HepG2 (cell line): ENCODE data around the gene BRCA1. TPM values are rescaled to one million over a fixed set of nuclear protein-coding genes. Genes with fewer than 3 reads are reported as not detected.

Source experiments
- DR1 ChIP-seq: sonication (generic); formaldehyde crosslinking; IDR thresholded peaks from 2 replicates; pipeline ENCODE4 v1.8.0; 2021; ENCODE audit warnings: mild to moderate bottlenecking, missing genetic modification reagents, inconsistent platforms
- ETV5 ChIP-seq: IDR thresholded peaks from 2 replicates; pipeline ENCODE4 v1.6.1; 2018; ENCODE audit warnings: missing biosample characterization, missing genetic modification reagents, inconsistent platforms, borderline replicate concordance
- HIVEP1 ChIP-seq: sonication (generic); formaldehyde crosslinking; IDR thresholded peaks from 2 replicates; pipeline ENCODE4 v1.4.0; 2020; ENCODE audit warnings: mild to moderate bottlenecking, missing genetic modification reagents
- HOXA3 ChIP-seq: sonication (generic); formaldehyde crosslinking; IDR thresholded peaks from 2 replicates; pipeline ENCODE4 v1.5.0; 2020; ENCODE audit warnings: missing genetic modification reagents
- IKZF4 ChIP-seq: sonication (generic); formaldehyde crosslinking; IDR thresholded peaks from 2 replicates; pipeline ENCODE4 v1.5.1; 2020; ENCODE audit warnings: borderline replicate concordance, mild to moderate bottlenecking, low read depth, missing genetic modification reagents; ENCODE audit errors: not compliant biosample characterization
- ISX ChIP-seq: sonication (generic); formaldehyde crosslinking; conservative IDR thresholded peaks from 2 replicates; pipeline ENCODE4 v1.5.0; 2020; ENCODE audit warnings: missing genetic modification reagents
- JUND ChIP-seq: sonication (generic); formaldehyde crosslinking; IDR thresholded peaks from 2 replicates; pipeline ENCODE4 v1.8.0; 2022; ENCODE audit warnings: mild to moderate bottlenecking, missing genetic modification reagents
- LCORL ChIP-seq, 2 experiments: fragments of 450-650 bp in 1 of 2; sonication (generic) in 1 of 2; formaldehyde crosslinking in 1 of 2; IDR thresholded peaks; 2 replicates each; pipeline versions ENCODE4 v1.5.0 to v1.6.1; 2017 to 2020; ENCODE audit warnings: antibody characterized with exemption in 1 of 2, missing genetic modification reagents in 1 of 2
- MXD3 ChIP-seq: IDR thresholded peaks from 2 replicates; pipeline ENCODE4 v1.6.1; 2016; ENCODE audit warnings: mild to moderate bottlenecking, missing biosample characterization, missing genetic modification reagents
- NFKBIZ ChIP-seq: IDR thresholded peaks from 2 replicates; pipeline ENCODE4 v1.6.1; 2018; ENCODE audit warnings: missing genetic modification reagents, missing compliant biosample characterization
- RFX3 ChIP-seq: IDR thresholded peaks from 2 replicates; pipeline ENCODE4 v1.6.1; 2016; ENCODE audit warnings: missing biosample characterization, missing genetic modification reagents
- SOX13 ChIP-seq, 3 experiments: fragments of 450-650 bp in 1 of 3; sonication (generic) in 1 of 3; formaldehyde crosslinking in 1 of 3; IDR thresholded peaks in 2 of 3; conservative IDR thresholded peaks in 1 of 3; 2 replicates each; pipeline versions ENCODE4 v1.5.0 to v1.6.1; 2016 to 2020; ENCODE audit warnings: antibody characterized with exemption in 1 of 3, mild to moderate bottlenecking in 1 of 3, missing compliant biosample characterization in 1 of 3, missing genetic modification reagents in 1 of 3, moderate library complexity in 1 of 3
- SP1 ChIP-seq, 2 experiments: fragments of 450-650 bp in 1 of 2; sonication (generic) in 1 of 2; formaldehyde crosslinking in 1 of 2; IDR thresholded peaks; 2 replicates each; pipeline versions ENCODE4 v1.4.0 to v1.6.1; 2016 to 2020; ENCODE audit warnings: missing genetic modification reagents in 1 of 2
- ZBTB21 ChIP-seq: sonication (generic); formaldehyde crosslinking; IDR thresholded peaks from 2 replicates; pipeline ENCODE4 v1.4.0; 2020; ENCODE audit warnings: missing genetic modification reagents
- ZNF256 ChIP-seq: sonication (generic); formaldehyde crosslinking; conservative IDR thresholded peaks from 2 replicates; pipeline ENCODE4 v1.4.0; 2020; ENCODE audit warnings: missing genetic modification reagents
- ZNF430 ChIP-seq: sonication (generic); formaldehyde crosslinking; IDR thresholded peaks from 2 replicates; pipeline ENCODE4 v1.9.0; 2021; ENCODE audit warnings: mild to moderate bottlenecking, missing genetic modification reagents
- ZNF615 ChIP-seq: sonication (generic); formaldehyde crosslinking; IDR thresholded peaks from 2 replicates; pipeline ENCODE4 v1.5.0; 2020; ENCODE audit warnings: mild to moderate bottlenecking, missing genetic modification reagents, borderline replicate concordance
- ZNF776 ChIP-seq: sonication (generic); formaldehyde crosslinking; IDR thresholded peaks from 2 replicates; pipeline ENCODE4 v1.4.0; 2020; ENCODE audit warnings: mild to moderate bottlenecking, missing genetic modification reagents
- ZNF782 ChIP-seq: sonication (generic); formaldehyde crosslinking; IDR thresholded peaks from 2 replicates; pipeline ENCODE4 v1.4.0; 2020; ENCODE audit warnings: missing genetic modification reagents, mild to moderate bottlenecking, borderline replicate concordance
- ZZZ3 ChIP-seq: sonication (generic); formaldehyde crosslinking; IDR thresholded peaks from 2 replicates; pipeline ENCODE4 v1.4.0; 2020; ENCODE audit warnings: missing genetic modification reagents, mild to moderate bottlenecking, borderline replicate concordance
- polyA plus RNA-seq, 8 experiments: library from polyadenylated mRNA; depleted of rRNA in 3 of 8; stranded (reverse) in 7 of 8; unstranded in 1 of 8; fragments of >200 nt; fragmentation: Illumina TruSeq in 4 of 8; extraction: Trizol in 4 of 8; gene quantifications; 2 replicates each; pipeline versions ENCODE4 v1.2.1 to v1.2.3, GENCODE V29; 2011 to 2016; ENCODE audit warnings: low read depth in 4 of 8, missing spikeins in 1 of 8, mixed read lengths in 1 of 8; ENCODE audit not compliant: insufficient read depth in 1 of 8
- total RNA-seq, 5 experiments: library from RNA; depleted of rRNA; stranded (reverse); fragments of >200 nt; fragmentation: Illumina TruSeq; extraction: Trizol; gene quantifications; 2 replicates each; pipeline ENCODE4 v1.2.3, GENCODE V29; 2016; ENCODE audit warnings: low read depth in 1 of 5
- TF ChIP-seq, protein P1 (sequence below): IDR thresholded peaks from 2 replicates; pipeline ENCODE4 v1.4.0; 2020; ENCODE audit warnings: mild to moderate bottlenecking, missing genetic modification reagents
- TF ChIP-seq, protein P2 (sequence below): IDR thresholded peaks from 2 replicates; pipeline ENCODE4 v1.6.1; 2016; ENCODE audit warnings: low read depth

The BRCA1 gene
- total and polyA plus RNA-seq, 2 of the 13 experiments (the other 11 are each of a cell fraction or from before 2014, with no cell fraction given) = 13.3 to 37.5 TPM

DNA sequence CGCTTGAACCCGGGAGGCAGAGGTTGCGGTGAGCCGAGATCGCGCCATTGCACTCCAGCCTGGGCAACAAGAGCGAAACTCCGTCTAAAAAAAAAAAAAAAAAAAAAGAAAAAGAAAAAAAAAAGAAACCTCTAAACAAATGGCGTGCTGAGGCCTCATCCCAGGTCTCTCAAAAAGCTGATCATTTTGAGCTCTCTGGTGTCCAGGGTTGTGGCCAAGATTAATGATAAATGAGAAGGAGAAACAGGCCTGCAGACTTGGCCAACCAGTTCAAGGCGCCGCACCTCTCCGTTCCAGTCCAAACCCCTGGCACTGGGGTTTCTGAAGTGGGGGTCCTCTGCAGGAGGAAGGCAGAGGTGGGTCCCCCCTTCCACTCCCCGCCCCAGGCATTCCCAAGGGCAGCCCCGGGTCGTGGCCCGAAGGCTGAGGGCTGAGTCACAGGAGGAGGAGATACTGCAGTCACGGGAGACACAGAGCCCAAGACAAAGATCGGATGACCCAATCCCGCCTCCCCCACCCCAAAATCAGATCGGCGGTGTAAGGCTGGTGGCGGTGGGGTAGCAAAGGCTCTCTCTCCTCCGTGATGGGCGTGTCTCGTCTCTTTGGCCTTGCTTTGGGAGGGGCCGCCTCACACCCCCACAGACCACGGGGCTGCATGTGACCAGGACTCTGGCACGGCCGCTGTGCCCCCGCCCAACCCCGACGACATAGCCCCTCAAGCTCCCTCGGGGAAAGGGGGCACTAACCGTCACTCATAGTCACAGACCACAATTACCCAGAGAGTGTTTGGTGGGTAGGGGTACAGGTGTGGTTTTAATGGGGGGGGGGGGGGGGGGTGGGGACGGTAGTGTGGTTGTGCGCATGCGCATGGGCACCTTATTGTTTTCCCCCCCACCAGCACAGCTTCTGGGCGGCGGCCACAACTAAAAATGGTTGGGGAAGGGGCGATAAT, 104.1 kb downstream of the BRCA1 start (continued):
- TF ChIP-seq ZNF256 (CRISPR knock-in tag) (no peak), DR1 (0 out of 2 replicates have a peak, but pooled peaks have one; percentile 9), NFKBIZ (CRISPR knock-in tag) (peak; percentile 62; the same call in 1 of the 2 replicates), SOX13 (IDR thresholded peaks at IDR 0.05) (no peak), SOX13 (CRISPR knock-in tag; conservative IDR thresholded peaks at IDR 0.05 in 1 of 2, IDR thresholded peaks at IDR 0.05 in 1 of 2) (peak in 1 of 2 experiments; percentile 41; a peak in 1 of 4 replicates), ZNF782 (CRISPR knock-in tag) (no peak), SP1 (IDR thresholded peaks at IDR 0.05) (no peak), SP1 (CRISPR knock-in tag; IDR thresholded peaks at IDR 0.05) (peak; percentile 29; the same call in 1 of the 2 replicates), ZNF430 (CRISPR knock-in tag) (peak; percentile 59; the same call in 1 of the 2 replicates), ZNF615 (CRISPR knock-in tag) (no peak), ETV5 (peak; percentile 38; the same call in 1 of the 2 replicates), ISX (0 out of 2 replicates have a peak, but pooled peaks have one; percentile 3), JUND (0 out of 2 replicates have a peak, but pooled peaks have one; percentile 44), IKZF4 (CRISPR knock-in tag) (peak; percentile 16), LCORL (IDR thresholded peaks at IDR 0.05) (peak; percentile 63), LCORL (CRISPR knock-in tag; IDR thresholded peaks at IDR 0.05) (peak; percentile 82), ZZZ3 (CRISPR knock-in tag) (no peak; the same call in 1 of the 2 replicates), ZBTB21 (no peak), HOXA3 (CRISPR knock-in tag) (no peak; the same call in none of the 2 replicates), ZNF776 (CRISPR knock-in tag) (0 out of 2 replicates have a peak, but pooled peaks have one; percentile 28), MXD3 (CRISPR knock-in tag) (0 out of 2 replicates have a peak, but pooled peaks have one; percentile 28), RFX3 (CRISPR knock-in tag) (no peak), HIVEP1 (CRISPR knock-in tag) (no peak; the same call in 1 of the 2 replicates)
- TF ChIP-seq, protein P1, sequence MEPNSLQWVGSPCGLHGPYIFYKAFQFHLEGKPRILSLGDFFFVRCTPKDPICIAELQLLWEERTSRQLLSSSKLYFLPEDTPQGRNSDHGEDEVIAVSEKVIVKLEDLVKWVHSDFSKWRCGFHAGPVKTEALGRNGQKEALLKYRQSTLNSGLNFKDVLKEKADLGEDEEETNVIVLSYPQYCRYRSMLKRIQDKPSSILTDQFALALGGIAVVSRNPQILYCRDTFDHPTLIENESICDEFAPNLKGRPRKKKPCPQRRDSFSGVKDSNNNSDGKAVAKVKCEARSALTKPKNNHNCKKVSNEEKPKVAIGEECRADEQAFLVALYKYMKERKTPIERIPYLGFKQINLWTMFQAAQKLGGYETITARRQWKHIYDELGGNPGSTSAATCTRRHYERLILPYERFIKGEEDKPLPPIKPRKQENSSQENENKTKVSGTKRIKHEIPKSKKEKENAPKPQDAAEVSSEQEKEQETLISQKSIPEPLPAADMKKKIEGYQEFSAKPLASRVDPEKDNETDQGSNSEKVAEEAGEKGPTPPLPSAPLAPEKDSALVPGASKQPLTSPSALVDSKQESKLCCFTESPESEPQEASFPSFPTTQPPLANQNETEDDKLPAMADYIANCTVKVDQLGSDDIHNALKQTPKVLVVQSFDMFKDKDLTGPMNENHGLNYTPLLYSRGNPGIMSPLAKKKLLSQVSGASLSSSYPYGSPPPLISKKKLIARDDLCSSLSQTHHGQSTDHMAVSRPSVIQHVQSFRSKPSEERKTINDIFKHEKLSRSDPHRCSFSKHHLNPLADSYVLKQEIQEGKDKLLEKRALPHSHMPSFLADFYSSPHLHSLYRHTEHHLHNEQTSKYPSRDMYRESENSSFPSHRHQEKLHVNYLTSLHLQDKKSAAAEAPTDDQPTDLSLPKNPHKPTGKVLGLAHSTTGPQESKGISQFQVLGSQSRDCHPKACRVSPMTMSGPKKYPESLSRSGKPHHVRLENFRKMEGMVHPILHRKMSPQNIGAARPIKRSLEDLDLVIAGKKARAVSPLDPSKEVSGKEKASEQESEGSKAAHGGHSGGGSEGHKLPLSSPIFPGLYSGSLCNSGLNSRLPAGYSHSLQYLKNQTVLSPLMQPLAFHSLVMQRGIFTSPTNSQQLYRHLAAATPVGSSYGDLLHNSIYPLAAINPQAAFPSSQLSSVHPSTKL (CRISPR knock-in tag) = peak; percentile 61
- TF ChIP-seq, protein P2, sequence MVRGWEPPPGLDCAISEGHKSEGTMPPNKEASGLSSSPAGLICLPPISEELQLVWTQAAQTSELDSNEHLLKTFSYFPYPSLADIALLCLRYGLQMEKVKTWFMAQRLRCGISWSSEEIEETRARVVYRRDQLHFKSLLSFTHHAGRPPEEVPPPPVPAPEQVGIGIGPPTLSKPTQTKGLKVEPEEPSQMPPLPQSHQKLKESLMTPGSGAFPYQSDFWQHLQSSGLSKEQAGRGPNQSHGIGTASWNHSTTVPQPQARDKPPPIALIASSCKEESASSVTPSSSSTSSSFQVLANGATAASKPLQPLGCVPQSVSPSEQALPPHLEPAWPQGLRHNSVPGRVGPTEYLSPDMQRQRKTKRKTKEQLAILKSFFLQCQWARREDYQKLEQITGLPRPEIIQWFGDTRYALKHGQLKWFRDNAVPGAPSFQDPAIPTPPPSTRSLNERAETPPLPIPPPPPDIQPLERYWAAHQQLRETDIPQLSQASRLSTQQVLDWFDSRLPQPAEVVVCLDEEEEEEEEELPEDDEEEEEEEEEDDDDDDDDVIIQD = peak; percentile 54; the same call in 1 of the 2 replicates
